HEK293T (cell line): ENCODE results near the gene DOCK3.

Source experiments
- BHLHE40 ChIP-seq: fragments of 450-650 bp; IDR thresholded peaks from 2 replicates; pipeline ENCODE4 v1.6.1; 2016; ENCODE audit warnings: mild to moderate bottlenecking, moderate library complexity, borderline replicate concordance
- FOXK2 ChIP-seq: fragments of 450-650 bp; IDR thresholded peaks from 2 replicates; pipeline ENCODE4 v1.6.1; 2016; ENCODE audit warnings: mild to moderate bottlenecking
- HDGF ChIP-seq: fragments of 450-650 bp; IDR thresholded peaks from 2 replicates; pipeline ENCODE4 v1.6.1; 2017; ENCODE audit warnings: antibody characterized with exemption, borderline replicate concordance
- L3MBTL2 ChIP-seq: fragments of 450-650 bp; conservative IDR thresholded peaks from 2 replicates; pipeline ENCODE4 v1.6.1; 2016; ENCODE audit warnings: mild to moderate bottlenecking
- LEF1 ChIP-seq: fragments of 450-650 bp; IDR thresholded peaks from 2 replicates; pipeline ENCODE4 v1.6.1; 2017; ENCODE audit warnings: mild to moderate bottlenecking, borderline replicate concordance
- NFRKB ChIP-seq: fragments of 450-650 bp; IDR thresholded peaks from 2 replicates; pipeline ENCODE4 v1.6.1; 2016; ENCODE audit warnings: mild to moderate bottlenecking, moderate library complexity
- SP1 ChIP-seq: fragments of 450-650 bp; IDR thresholded peaks from 2 replicates; pipeline ENCODE4 v1.6.1; 2017
- SUZ12 ChIP-seq: fragments of 450-650 bp; IDR thresholded peaks from 2 replicates; pipeline ENCODE4 v1.6.1; 2016; ENCODE audit warnings: mild to moderate bottlenecking
- ZNF384 ChIP-seq: fragments of 450-650 bp; IDR thresholded peaks from 2 replicates; pipeline ENCODE4 v1.6.1; 2016

DNA sequence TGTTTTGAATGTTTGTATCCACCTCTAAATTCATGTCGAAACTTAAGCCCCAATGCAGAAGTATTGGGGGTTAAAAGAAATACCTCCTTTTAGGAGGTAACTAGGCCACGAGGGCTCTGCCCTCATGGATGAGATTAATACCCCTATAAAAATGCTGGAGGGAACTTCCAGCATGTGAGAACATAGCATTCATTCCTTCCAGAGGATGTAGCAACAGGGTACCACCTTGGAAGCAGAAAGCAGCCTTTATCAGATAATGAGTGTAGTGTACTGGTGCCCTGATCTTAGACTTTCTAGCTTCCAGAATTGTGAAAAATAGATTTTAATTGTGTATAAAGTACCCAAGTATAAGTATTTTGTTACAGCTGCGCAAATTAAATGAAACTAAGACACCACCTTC is 356.9 kb downstream of the DOCK3 start:
- TF ChIP-seq ZNF384, result no peak
- TF ChIP-seq NFRKB, result no peak
- TF ChIP-seq SUZ12, result no peak
- no peak for TF ChIP-seq LEF1
- TF ChIP-seq BHLHE40, result no peak
- no peak for TF ChIP-seq L3MBTL2
- TF ChIP-seq SP1, result no peak
- TF ChIP-seq HDGF, result no peak
- no peak for TF ChIP-seq FOXK2
